ENCODE results near the gene KLHL29.

The KLHL29 gene

GRCh38 chr2:23619941-23620340 lies 235.0 kb downstream of the KLHL29 start:
- DNase-seq, result no peak

DNA sequence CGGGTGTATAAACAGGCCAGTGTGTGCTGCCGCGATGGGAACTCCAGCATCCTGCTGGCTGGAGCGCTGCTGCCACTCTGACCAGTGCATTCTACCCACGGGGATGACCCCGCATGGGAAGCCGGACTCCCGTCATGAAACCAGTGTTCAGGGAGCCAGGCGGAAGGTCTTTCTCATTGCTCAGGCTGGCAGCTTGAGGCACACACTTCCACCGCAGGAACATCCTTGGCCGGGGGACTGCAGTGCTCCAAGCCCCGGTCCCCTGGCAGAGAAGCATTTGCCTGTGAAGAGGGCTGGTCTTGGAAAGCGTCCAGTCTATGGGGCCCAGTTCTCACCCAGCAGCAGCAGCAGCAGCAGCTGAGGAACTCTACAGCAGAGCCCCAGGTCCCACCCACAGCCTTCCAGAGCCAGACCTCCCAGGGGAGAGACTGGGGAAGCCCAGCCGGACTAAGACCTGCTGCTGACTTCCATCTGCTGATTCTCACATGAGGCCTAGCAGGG lies 235.9 kb downstream of the KLHL29 start:
- no peak for DNase-seq

GRCh38 chr2:23621616-23622015 lies 236.6 kb downstream of the KLHL29 start:
- DNase-seq, result no peak

- no peak for DNase-seq
Measured at GRCh38 chr2:23622466-23622865, 237.5 kb downstream of the KLHL29 start.

- DNase-seq, result no peak
Measured at GRCh38 chr2:23622966-23623675, 238.1 kb downstream of the KLHL29 start.

- DNase-seq, result peak; percentile 24 to 73 (median 39)
Measured at GRCh38 chr2:23624378-23624777, 239.4 kb downstream of the KLHL29 start.

- DNase-seq, result no peak
Measured at GRCh38 chr2:23624915-23625314, 239.9 kb downstream of the KLHL29 start.

GRCh38 chr2:23625726-23626125 lies 240.7 kb downstream of the KLHL29 start:
- no peak for DNase-seq

- DNase-seq, result no peak
Measured at GRCh38 chr2:23626701-23627230, 241.8 kb downstream of the KLHL29 start.

- no peak for DNase-seq
Measured at GRCh38 chr2:23627236-23628009, 242.4 kb downstream of the KLHL29 start.

DNA sequence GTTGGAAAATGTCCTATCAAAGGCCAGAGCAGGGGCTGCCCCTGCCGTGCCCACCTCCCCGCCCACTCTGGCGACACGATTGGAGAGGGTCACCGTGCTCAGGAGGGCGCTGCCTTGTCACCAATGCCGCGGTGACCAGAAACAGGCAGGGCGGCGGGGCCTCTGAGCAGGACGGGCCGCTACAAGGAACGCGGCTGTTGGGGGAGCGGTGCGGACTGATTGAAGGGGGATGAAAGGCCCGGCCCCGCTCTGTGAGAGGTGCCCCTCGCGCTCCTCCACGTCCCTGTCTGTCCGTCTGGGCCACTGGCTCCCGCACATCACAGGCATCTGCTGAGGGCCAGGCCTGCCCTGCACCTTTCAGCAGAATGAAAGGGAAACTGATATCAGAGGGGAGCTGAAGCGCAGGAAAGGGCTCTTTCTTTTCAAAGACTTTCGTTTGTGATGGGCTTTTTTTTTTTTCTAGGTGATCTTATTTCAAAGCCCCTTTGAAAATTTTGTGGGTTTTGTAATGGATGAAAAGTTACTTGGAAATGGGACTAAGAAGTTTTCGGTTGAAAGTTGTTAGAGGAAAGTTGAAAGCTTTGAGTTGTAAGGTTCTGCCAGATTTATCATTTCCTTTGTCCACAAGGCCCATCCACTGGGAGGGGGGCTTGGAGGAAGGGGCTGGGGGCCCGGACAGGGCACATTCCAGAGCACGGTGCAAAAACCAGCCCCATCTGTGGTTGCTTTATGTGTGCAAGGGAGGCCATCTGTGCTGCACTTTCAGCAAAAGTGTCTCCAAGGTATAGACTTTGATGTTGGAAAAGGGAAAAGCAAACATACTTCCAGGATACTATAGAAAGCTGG lies 244.2 kb downstream of the KLHL29 start:
- no peak for DNase-seq

DNA sequence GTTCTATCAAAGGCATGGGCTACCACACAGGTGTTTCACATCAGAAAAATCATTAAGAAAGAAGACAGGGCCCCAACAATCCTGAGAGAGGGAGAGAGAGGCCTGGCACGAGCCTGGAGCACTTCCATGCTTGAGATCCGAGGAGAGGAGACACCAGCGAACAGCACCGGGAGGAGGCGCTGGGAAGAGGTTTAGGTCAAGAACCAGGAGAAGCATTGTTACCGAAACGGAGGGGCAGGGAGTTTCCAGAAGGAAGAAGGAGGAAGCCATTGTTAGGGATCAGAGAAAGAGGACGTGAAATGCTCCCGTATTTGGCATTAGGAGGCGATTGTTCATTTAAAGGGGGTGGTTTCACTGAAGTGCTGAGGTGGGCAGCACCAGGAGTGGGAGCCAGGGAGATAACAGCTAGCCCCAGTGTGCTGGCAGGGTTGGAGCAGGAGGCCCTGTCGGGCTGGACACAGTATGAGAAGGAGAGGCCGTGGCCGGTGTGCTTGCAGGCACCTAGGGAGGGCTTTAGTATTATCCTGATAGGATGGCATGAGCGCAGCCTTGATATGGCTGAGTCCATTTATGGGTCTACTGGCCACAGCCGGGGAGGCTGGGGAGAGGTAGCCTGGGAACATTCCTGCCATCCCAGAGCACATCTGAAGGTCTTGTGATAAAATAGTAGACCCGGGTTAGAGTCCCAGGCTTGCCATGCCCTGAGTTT lies 244.9 kb downstream of the KLHL29 start:
- DNase-seq, result no peak

DNA sequence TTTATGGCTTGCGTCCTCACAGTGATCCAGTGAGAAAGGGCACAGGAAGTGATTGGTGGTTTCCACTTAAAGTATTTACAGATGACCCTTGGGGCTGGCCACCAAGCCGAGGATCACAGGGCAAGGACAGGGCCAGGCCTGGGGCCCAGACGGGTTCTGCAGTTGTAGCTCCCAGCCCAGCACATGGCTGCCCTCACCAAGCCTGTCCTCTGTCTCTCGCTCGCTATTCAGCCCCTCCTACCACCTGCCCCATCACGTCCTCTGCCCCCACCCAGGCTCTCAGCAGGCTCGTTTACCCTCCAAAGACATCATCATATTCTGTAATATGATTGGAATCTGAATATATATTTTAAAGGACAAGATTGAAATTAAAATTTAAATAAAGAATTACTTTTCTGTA lies 246.0 kb downstream of the KLHL29 start:
- DNase-seq, result no peak

- DNase-seq, result no peak
Measured at GRCh38 chr2:23631389-23631788, 246.4 kb downstream of the KLHL29 start.

DNA sequence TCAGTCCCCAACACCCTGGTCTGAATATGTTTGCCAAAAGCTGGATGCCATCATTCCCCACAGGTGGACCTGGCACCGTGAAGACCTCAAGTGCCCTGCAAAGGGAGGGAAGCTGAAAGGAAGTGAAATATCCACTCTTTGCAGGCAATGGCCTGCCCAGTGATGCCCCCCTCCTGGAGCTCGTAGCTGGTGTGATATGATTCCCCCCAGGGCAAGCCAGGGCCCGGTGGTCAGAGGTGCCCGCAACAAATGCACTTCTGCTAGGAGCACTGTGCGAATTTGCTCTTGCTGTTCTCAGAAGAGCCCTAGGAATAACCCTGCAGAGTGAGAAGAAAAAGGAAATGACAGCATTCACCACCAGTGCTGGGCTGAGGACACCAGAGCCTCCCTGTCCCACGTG lies 247.4 kb downstream of the KLHL29 start:
- no peak for DNase-seq

DNA sequence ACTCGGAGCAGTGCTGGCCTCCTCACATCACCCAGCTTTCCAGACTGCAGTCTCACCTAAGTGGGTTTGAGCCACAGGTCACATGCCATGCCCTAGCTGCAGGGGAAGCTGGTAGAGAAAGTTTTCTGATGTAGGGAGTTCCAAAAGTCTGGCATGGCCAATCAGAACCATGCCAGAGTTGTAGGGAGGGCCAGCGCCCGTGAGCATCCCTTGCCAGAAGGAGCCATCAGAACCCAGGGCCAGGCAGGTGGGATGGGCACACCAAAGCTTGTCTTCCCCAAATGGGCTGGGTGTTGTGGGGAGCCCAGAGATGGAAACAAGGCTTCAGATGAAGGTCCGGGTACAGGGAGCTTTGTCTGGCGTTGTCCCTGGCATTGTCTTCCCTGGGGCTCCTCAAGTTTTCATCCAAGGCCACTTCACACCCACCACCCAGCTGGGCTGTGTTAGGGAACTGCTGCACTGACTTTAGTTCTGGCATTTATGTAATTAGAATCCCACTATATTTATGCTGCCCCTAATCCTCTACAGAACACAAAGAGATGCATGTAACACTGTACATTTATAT lies 247.9 kb downstream of the KLHL29 start:
- no peak for DNase-seq

DNA sequence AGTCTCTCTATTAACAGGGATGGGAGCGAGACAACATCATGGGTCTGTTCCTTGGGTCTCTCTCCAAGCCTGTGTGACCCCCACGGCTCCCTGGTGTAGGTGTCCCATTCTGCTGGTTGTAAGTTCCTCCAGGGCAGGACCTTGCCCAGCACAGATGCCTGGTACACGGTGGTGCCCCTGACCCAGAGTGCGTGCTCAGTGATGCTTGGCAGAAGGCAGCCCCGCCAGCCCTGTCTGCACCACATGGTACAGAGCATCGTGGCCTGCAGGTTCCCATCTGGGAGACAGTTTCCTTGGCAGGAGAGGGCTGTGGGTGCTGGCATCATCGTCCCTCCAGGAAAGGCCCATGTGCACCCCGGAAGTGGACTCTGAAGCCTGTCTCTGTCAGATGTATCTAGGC lies 249.0 kb downstream of the KLHL29 start:
- no peak for DNase-seq

GRCh38 chr2:23635442-23636340 lies 250.7 kb downstream of the KLHL29 start:
- no peak for DNase-seq

DNA sequence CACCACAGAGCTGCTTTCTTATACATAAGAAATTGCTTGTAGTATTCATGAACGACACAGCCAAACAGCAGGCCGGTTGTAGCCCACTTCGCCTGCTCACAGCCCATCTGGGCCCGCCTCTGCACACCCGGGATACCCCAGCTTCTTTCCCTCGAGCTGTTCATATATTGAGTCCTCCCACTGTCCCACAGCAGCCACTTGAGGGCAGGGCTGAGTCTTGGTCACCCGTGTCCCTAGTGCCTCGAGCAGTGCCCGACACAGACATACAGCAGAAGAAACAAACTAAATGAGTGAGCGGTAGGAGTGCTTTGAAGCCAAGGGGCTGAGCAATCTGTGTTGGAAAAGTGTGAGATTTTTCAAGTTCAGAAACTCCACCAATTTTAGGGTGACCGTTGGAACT lies 251.4 kb downstream of the KLHL29 start:
- peak in 1 of 4 experiments; percentile 14 for DNase-seq

DNA sequence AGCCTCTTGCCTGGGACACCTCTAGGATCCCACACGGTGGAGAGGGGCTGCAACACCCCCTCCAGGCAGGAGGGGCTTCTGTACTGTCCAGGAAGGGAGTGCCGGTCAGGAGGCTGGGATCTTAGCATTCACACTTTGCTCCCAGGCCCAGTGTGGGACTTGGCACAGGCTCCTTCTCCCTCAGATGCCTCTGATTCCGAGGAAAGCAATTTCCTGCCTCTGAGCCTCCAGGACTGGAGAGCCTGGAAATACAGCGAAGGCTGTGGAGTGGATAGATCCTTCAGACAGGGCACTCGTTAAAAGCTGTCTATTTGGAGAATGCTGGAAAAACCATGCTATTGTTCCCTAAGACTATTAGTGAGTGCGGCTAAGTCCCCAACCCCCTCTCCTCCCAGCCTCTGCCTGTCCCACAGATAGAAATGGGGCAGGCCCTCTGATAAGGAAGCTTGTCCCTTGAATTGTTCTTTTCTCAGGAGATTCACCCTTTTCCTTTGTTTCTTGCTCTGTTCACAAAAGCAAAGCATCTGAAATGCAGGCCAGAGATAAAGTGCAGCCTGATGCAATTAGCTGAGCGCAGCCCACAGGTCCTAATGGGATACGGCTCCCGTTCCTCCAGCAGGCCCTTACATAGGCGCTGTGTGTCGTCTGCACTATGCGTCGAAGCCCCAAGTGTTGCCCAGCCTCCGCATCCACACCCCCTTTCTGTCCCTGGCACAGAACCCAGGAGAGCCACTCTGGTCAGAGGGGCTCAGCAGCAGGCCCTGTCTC lies 252.2 kb downstream of the KLHL29 start:
- DNase-seq, result no peak

Data from suppressor macrophage (primary cell).